Measurements from ENCODE around the gene ARHGAP19. TPM values are rescaled to one million over a fixed set of nuclear protein-coding genes. Genes with fewer than 3 reads are reported as not detected.

ARHGAP19 gene
- total RNA-seq, 4 donors from 2014 or later = 3.5 to 5.4 (median 4.6) TPM

- H3K4me1 ChIP-seq = peaks cover 8 to 15% (median 12%) of the 10 kb centered on the region in 4 donors
- no peaks in the 10 kb centered on the region for H3K9me3 ChIP-seq
- no peak overlapping the region for H3K4me3 ChIP-seq
- 85% methylated on average over 18 of the region's 18 CpGs for WGBS
- H3K36me3 ChIP-seq = no peaks in the 10 kb centered on the region
- peaks cover 0 to 64% (median 14%) of the 10 kb centered on the region in 4 donors for H3K27me3 ChIP-seq
- TF ChIP-seq POLR2AphosphoS5 (IDR thresholded peaks at IDR 0.05) (no peak), EP300 (IDR thresholded peaks at IDR 0.05) (no peak), POLR2A (IDR thresholded peaks at IDR 0.05; ENCODE audit: low read depth) (no peak), CTCF (IDR thresholded peaks at IDR 0.05) (no peak)
- intact Hi-C loops (cut with DNase I) = no loop called here
- H3K27ac ChIP-seq (replicated peaks in 1 of 4) = no peak overlapping the region
- DNase-seq (ENCODE audit: extremely low spot score) = no peak
Measured at GRCh38 chr10:97186911-97187310, 105.5 kb downstream of the ARHGAP19 start.

GRCh38 chr10:97185326-97186058 lies 106.9 kb downstream of the ARHGAP19 start, which contains the start of gene SLIT1:
SLIT1 (minus strand) TSS chr10:97185959; CDS start chr10:97185674, 285 bp downstream.
- H3K4me3 ChIP-seq = peak within 1 kb of the TSS; percentile 32 to 41 (median 38)
- DNase-seq (ENCODE audit: extremely low spot score) = no peak
- WGBS = 6% methylated on average over 23 of the region's 74 CpGs

GRCh38 chr10:97184971-97185325 lies 107.5 kb downstream of the ARHGAP19 start:
- intact Hi-C loops (cut with DNase I) = no loop called here
- TF ChIP-seq CTCF (IDR thresholded peaks at IDR 0.05) (no peak), EP300 (IDR thresholded peaks at IDR 0.05) (no peak), POLR2A (IDR thresholded peaks at IDR 0.05; ENCODE audit: low read depth) (no peak), POLR2AphosphoS5 (IDR thresholded peaks at IDR 0.05) (no peak)
- Histone ChIP-seq H3K27ac (replicated peaks in 1 of 4) (no peak overlapping the region), H3K9me3 (no peaks in the 10 kb centered on the region), H3K27me3 (peaks cover 0 to 74% (median 14%) of the 10 kb centered on the region in 4 donors), H3K4me1 (peaks cover 8 to 16% (median 14%) of the 10 kb centered on the region in 4 donors), H3K4me3 (no peak overlapping the region), H3K36me3 (no peaks in the 10 kb centered on the region)
- WGBS = 21% methylated on average over 8 of the region's 17 CpGs
- no peak for DNase-seq (ENCODE audit: extremely low spot score)

More at GRCh38 chr10:97185326-97186058, 106.9 kb downstream of the ARHGAP19 start, which contains the start of gene SLIT1:
- H3K27ac ChIP-seq (replicated peaks in 1 of 4) = no peak within 1 kb of the TSS
- no peaks in the 10 kb centered on the region for H3K9me3 ChIP-seq
- H3K36me3 ChIP-seq = no peaks in the 10 kb centered on the region
- H3K27me3 ChIP-seq = peaks cover 0 to 68% (median 14%) of the 10 kb centered on the region in 4 donors
- H3K4me1 ChIP-seq = peaks cover 8 to 15% (median 12%) of the 10 kb centered on the region in 4 donors
- no peak for TF ChIP-seq POLR2AphosphoS5 (IDR thresholded peaks at IDR 0.05)
- no peak for TF ChIP-seq POLR2A (IDR thresholded peaks at IDR 0.05; ENCODE audit: low read depth)
- TF ChIP-seq EP300 (IDR thresholded peaks at IDR 0.05) = no peak
- no peak for TF ChIP-seq CTCF (IDR thresholded peaks at IDR 0.05)
- intact Hi-C loops (cut with DNase I) = no loop called here

- Histone ChIP-seq H3K4me3 (no peak overlapping the region), H3K36me3 (no peaks in the 10 kb centered on the region), H3K9me3 (no peaks in the 10 kb centered on the region), H3K27me3 (peaks cover 0 to 85% (median 14%) of the 10 kb centered on the region in 4 donors), H3K4me1 (peaks cover 8 to 25% (median 20%) of the 10 kb centered on the region in 4 donors), H3K27ac (replicated peaks in 1 of 4) (no peak overlapping the region)
- 100% methylated on average over 3 of the region's 3 CpGs for WGBS
- intact Hi-C loops (cut with DNase I) = no loop called here
- no peak for TF ChIP-seq POLR2AphosphoS5 (IDR thresholded peaks at IDR 0.05)
- no peak for TF ChIP-seq POLR2A (IDR thresholded peaks at IDR 0.05; ENCODE audit: low read depth)
- TF ChIP-seq EP300 (IDR thresholded peaks at IDR 0.05) = no peak
- no peak for TF ChIP-seq CTCF (IDR thresholded peaks at IDR 0.05)
- DNase-seq (ENCODE audit: extremely low spot score) = no peak
Measured at GRCh38 chr10:97183314-97183713, 109.1 kb downstream of the ARHGAP19 start.

Measured in esophagus muscularis mucosa (tissue), 4 donors.